Stimulated activated CD4-positive, alpha-beta T cell treated with anti-CD3 and anti-CD28 coated beads, Interleukin-1b, Interleukin-23, amount 100 ng/mL, for 48 hours (primary cell): ENCODE results near the gene SLC10A4.
"Not testable (repeated sequence)": the region's sequence is repeated elsewhere in the genome, so short reads cannot be mapped to it uniquely, and the experiment has no call there.

Experiments
- DNase-seq: peaks from one replicate; pipeline ENCODE4 v3.0.0-alpha.2; 2020

The SLC10A4 gene, protein sequence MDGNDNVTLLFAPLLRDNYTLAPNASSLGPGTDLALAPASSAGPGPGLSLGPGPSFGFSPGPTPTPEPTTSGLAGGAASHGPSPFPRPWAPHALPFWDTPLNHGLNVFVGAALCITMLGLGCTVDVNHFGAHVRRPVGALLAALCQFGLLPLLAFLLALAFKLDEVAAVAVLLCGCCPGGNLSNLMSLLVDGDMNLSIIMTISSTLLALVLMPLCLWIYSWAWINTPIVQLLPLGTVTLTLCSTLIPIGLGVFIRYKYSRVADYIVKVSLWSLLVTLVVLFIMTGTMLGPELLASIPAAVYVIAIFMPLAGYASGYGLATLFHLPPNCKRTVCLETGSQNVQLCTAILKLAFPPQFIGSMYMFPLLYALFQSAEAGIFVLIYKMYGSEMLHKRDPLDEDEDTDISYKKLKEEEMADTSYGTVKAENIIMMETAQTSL

DNA sequence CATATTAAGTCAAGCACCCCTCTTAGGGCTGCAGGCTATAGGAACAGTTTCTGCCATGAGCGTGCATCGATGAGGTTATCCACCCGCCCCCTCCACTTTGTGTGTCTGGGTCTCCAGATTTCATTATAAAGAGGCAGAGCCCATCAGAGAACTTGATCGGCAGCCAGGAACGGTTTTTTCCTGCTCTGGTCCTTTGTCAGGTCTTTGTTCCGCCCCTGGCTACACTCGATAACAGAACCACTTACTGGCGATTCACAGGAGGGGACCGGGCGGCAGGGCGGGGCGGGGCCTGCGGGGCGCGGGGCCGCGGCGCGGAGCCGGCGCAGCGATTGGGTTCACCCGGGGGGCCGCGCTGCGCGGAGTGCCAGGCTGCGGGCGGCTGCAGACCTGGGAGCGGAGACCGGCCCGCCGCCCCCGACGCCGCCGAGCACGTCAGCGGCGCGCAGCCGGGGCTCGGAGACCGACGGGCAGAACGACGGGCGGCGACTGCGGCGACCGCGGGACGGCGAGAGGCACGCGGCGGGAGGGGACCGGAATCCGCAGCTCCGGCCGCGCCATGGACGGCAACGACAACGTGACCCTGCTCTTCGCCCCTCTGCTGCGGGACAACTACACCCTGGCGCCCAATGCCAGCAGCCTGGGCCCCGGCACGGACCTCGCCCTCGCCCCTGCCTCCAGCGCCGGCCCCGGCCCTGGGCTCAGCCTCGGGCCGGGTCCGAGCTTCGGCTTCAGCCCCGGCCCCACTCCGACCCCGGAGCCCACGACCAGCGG, at the start of gene SLC10A4:
Gene SLC10A4 (plus strand): TSS at position 338 of the 771 bp plus-strand sequence. CDS start 219 bp downstream, at position 557.
- no peak for DNase-seq

DNA sequence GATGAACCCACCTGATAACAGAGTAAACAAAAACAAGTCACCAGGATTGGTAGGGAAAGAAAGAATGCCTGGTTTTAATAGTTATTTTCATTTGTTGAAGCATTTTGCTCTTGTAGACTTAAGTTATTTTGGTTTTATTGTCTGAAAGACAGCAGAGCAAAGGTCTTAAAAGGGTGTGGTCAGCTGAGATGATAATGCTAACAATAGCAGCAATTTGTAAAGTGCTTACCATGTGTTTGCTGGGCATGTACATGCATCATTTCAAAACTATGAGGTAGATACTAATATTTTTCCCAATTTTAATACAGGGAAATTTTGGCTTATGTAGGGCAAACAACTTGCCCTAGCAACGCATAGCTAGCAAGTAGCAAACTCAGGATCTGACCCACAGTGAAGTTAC, 46.8 kb upstream of the SLC10A4 start:
- no peak for DNase-seq

DNA sequence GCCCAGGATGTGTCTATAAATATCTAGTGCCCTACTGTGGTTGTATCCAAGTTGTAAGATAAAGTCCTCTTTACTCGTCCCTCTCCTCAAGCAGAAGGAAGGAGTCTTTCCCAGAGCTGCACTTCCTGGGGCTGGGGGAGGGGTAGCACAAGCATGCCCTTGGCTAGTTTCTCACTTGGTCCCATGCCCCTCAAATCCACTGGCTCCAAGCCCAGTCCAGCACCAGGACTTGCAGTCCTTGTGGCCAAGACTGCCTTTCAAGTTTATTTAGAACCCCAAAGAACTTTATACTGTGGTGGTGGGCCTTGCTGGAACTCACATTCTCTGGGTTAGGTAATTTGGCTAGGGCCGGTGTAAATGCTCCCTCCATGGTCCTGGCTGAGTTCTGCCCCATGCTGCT, 43.2 kb upstream of the SLC10A4 start:
- no peak for DNase-seq

DNA sequence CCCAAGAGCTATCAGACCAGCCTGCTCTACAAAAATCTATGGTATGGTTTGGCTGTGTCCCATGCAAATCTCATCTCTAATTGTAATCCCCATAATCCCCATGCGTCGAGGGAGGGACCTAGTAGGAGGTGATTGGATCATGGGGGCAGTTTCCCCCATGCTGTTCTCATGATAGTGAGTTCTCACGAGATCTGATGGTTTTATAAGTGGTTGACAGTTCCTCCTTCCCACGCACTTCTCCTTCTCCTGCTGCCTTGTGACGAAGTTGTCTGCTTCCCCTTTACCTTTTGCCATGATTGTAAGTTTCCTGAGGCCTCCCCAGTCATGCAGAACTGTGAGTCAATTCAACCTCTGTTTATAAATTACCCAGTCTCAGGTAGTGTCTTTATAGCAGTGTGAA, 42.2 kb upstream of the SLC10A4 start:
- not testable (repeated sequence) for DNase-seq

DNA sequence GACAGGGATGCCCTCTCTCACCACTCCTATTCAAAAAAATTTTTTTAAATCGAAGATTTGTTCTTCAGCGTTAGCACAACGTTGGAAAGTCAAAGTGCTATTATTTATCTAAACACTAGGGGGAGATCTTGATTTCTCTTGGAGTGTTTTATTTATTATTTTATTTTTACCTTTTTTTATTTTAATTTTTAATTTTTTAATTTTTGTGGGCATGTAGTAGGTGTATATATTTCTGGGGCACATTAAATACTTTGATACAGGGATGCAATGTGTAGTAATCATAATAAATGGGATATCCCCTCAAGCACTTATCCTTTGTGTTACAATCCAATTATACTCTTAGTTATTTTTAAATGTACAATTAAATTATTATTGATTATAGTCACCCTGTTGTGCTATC, 37.4 kb upstream of the SLC10A4 start:
- DNase-seq: no peak

DNA sequence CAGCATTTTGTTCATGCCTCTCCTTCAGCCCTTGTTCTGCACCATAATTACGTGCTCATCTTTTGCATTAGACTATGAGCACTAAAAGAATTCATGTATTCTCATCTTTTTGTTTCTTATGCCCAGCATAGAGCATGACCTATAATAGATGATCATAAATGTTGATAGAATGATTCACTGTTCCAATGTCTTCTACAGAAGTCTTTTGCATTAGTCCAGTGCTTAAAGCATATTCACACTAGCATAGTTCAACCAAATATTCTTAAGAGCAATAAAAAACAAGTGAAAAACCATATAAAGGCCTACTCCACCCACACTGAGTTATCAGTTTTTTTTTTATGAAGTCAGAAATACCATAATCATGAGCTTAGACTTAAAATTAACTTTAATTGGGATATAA, 36.5 kb upstream of the SLC10A4 start:
- no peak for DNase-seq

DNA sequence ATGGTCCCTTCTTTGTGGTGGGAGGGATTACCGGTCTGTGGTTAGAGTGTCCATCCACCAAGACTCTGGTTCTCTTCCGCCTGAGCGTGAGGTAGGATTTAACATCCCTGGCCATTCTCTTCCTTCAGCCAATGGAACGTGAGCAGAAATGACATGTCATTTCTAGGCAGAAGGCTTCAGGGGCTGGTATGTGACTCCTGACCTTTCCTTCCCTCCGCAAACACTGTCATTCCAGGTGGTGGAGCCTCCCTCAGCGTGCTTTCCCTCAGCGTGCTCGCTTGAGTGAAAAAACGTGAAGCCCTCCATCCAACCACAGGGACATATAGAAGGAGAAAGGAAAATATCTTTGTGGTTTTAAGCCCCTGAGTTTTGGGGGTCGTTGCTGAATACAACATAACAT, 34.0 kb upstream of the SLC10A4 start:
- no peak for DNase-seq

DNA sequence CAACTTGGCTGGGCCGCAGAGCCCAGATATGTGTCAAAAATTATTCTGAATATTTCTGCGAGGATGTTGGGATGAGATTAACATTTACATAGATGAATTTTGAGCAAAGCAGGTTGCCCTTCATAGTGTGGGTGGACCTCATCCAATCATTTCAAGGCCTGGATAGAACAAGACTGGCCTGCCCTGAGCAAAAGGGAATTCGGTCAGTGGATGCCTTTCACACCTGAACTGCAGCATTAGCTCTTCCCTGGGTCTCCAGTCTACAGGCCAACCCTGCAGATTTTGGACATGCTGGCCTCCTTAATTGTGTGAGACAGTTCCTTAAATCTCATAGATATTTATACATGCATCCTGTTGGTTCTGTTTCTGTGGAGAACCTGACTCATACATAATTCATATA, 32.4 kb upstream of the SLC10A4 start:
- no peak for DNase-seq

DNA sequence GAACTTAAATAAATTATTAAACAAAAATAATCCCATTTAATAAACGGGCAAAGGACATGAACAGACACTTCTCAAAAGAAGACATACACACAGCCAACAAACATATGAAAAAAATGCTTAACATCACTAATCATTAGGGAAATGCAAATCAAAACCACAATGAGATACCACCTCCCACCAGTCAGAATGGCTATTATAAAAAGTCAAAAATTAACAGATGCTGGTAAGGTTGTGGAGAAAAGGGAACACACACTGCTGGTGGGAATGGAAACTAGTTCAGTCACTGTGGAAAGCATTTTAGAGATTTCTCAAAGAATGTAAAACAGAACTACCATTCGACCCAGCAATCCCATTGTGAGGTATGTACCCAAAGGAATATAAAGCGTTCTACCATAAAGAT, 31.5 kb upstream of the SLC10A4 start:
- DNase-seq: not testable (repeated sequence)

DNA sequence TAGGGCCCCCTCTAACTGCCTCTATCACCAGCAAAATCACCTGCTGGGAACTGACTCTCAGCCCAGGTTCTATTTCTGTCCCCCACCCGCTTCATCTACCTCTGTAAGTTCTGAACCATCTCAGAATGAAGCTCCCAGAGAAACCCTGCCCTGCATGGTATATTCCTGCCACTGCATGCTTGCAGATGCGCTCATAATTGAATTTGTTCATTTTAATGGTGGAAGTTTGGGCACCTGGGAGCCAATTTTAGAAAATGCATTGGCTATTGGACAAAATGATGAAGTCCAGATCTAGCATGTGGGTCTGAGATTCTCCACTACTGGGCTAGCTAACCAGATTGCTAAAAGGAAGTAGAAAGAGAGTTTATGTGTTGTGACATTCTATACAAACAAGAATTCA, 28.6 kb upstream of the SLC10A4 start:
- DNase-seq: no peak

DNA sequence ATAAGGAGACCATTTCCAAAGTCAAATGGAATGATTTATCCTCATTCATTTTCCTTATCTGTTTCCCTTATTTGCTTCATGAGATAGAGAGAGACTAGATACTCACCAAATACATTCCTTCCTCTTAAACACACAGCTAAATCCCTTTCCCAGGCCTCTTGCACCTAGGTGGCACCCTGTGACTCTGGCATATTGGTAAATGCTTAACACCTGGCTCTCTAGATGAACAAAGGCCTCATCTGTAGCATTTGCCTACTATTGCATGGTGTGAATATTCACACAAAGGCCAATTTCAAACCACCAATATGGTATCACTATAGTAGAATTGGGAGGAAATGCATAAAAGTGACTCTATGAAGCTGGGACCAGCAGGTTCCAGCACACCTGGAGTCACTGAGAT, 22.1 kb upstream of the SLC10A4 start:
- DNase-seq: no peak

DNA sequence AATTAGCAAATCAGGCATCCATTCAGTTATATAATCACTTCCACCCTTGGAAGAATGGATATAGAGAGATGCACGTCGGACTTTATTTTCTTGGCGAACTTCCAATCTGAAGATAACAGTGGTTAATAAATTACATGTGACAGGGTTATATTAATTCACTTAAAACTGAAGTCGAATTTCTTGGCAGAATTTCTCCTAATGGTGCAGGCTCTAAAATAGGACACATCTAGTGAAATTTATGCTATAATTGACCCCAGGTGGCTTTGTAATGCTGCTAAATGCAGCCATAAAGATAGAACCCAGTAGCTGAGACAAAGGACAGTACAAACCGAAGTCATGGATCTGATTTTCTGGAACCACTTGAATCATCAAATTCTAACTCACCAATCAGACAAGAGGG, 20.8 kb upstream of the SLC10A4 start:
- no peak for DNase-seq

DNA sequence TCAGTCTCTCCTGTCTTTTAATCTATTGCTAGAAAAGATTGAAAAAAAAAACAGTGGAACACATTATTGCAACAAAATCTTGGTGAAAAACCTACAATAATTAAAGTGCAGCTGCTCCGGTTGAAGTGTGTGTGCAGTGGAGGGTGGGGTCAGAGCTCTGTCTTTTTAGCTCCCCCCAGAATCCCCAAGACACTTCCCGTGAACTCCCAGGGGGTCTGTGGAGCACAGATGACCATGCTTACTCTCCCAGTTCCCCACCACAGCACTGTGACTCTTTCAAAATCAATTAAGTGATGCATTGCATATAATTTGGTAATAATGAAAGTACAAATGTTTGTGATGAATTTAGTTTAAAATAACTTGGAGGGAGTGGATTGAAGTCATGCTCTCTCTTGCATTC, 15.7 kb upstream of the SLC10A4 start:
- DNase-seq: no peak

DNA sequence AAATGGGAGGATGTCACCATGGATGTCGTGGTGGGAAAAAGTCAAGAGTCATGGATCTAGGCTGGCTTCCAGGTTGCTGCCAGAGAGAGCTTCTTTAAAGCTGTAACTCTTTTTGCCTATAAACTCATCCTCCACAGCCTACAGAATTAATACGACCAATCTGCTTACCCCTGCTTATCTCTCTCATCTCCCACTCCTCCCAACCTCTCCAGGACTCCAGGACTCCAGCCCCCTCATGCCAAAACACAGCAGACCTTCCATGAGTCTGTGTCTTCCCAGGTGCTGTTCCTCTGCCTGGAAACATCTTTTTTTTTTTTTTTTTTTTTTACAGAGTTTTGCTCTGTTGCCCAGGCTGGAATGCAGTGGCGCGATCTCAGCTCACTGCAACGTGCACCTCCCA, 15.3 kb upstream of the SLC10A4 start:
- no peak for DNase-seq

DNA sequence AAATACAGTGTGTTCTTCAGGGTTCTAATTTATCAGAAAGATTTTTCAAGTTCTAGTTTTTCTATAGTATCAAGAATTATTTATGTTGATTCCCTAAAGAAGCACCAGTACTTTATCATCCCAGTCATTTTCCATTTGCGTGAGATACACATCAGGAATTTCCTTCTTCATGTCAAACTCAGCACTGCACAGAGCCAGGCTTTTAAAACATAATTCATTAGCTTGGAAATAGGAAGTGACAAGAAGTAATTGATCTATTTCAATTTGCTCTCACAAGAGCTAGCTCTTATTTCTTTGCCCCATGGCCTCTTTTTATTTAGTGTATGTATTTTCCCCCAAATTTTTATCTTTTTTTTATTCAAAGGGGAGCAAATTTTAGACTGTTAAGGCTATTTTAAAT, 13.0 kb upstream of the SLC10A4 start:
- DNase-seq: no peak

DNA sequence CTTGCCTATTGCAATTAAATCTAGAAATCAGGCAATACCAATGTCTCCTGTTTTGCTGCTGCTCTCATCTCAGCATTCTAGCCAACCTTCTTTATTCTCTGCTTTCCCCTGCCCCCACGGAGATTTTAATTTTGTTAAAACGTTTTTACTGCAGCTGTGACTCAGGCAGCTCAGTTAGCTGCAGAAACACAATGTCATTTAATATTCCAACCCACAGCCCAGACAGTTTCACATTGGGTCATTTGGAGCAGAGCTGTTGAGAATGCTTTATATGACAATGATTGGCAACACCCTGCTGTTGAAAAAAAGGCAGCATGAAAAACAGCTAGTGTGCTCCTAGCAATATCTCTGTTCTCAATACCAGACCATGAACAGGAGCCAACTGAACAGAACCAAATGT, 12.6 kb upstream of the SLC10A4 start:
- DNase-seq: no peak

DNA sequence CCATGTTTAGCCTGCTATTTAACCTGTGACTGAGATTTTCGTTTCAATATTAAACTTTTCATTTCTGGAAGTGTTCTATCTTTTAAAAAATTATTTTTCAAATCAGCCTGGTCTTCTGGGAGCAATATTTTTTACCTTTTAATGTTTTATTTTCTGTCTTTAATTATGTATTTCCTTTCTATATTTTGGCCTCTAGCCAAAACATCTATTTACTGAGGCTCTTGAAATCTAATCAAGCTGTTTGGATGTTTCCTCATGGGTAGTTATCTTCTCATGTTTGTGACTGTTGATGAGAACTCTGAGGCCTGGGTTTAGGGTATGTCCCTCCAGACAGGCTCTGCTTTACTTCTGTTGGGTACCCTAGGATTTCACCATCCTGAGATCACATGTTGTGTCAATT, 10.3 kb upstream of the SLC10A4 start:
- DNase-seq: no peak

DNA sequence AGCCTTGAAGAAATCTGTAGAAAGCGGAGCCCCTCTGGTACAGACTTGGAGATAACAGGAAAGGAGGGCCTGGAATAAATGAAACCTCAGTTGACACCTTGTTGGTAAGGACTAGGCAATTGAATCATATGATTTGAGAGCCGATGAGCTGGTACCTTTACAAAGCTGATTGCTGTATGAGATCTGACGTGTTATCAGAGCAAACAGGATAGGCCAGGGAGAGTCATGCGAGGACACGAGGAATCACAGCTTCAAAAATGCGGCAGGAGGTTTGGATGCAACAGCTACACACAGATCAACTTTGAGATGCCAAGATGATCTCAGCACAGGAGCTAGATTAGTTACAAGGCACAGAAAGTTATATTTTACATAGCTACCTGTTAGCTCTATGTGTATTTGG, 7.4 kb upstream of the SLC10A4 start:
- no peak for DNase-seq

DNA sequence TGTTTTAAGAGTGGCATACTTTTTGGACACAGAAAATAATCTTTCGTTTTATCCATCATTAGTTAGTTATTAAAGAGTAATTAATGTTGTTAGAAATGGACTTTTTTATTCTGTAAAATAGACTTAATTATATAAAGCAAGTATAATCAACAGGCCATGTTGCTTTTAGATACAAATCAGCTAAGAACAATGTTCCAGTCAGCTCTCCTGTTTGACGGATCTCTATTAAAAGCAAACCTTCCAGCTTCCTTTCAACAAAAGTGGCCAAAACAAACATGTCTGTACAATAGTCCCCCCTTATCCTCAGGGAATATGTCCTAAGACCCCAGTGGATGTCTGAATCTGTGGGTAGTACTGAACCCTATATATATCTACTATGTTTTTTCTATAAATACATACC, 4.9 kb upstream of the SLC10A4 start:
- DNase-seq: no peak

DNA sequence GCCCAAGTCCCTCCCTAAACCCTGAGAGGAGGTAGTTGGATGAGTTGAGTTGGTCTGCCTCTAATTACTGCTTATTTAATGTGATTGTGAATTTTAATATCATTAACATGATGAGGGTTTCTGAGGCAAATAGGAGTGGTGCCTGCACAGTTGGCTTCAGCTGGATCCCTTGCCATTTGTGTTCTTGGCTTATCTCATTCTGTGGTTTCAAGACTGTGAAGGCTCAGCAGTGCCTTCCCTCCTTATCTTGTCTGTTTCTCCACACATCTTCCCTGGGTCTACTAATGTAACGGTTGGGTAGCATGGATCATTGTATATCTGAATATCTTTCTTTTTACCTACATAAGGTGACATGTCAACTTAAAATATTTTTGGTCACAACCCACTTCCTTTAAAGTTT, 1.6 kb upstream of the SLC10A4 start:
- no peak for DNase-seq

DNA sequence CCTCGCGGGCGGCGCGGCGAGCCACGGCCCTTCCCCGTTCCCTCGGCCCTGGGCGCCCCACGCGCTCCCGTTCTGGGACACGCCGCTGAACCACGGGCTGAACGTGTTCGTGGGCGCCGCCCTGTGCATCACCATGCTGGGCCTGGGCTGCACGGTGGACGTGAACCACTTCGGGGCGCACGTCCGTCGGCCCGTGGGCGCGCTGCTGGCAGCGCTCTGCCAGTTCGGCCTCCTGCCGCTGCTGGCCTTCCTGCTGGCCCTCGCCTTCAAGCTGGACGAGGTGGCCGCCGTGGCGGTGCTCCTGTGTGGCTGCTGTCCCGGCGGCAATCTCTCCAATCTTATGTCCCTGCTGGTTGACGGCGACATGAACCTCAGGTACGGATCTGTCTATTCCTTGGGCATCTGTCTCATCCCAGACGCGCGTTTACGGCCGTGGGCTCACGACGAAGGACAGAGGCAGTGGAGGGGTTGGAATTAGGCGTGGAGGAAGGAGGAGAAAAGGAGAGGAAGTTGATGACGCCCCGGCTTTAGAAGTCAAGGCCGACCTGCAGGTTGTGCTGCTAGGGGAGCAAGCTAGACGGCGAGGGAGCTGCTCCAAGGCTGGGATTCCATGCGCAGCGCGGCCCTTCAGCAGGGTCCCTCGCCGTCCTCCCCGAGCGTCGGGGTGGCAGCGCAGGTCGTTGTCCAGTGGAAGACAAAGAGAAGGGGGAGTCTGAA, 792 bp downstream of the SLC10A4 start:
- DNase-seq: no peak

DNA sequence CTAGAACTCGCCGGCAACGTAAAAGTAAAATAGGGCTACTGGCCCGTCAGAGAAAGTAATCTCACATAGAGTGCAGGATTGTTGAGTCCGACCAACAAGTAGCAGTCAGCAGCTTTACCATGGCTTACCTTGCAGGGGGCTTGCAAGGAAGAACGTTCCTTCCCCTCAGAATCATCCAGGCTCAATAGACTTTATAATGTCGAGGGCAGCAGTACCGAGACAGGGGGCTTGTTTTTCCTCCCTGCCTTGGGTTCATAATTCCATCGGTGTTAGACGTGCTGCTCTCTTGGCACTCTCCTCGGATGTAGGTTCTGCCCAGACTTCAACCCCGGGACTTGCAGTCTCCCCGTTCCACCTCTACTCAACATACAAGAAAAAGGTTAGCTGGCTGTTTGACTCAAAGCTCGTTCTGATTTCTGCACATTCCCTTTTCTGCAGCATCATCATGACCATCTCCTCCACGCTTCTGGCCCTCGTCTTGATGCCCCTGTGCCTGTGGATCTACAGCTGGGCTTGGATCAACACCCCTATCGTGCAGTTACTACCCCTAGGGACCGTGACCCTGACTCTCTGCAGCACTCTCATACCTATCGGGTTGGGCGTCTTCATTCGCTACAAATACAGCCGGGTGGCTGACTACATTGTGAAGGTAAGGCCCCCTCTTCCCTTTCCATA, 1.5 kb downstream of the SLC10A4 start:
- no peak for DNase-seq

DNA sequence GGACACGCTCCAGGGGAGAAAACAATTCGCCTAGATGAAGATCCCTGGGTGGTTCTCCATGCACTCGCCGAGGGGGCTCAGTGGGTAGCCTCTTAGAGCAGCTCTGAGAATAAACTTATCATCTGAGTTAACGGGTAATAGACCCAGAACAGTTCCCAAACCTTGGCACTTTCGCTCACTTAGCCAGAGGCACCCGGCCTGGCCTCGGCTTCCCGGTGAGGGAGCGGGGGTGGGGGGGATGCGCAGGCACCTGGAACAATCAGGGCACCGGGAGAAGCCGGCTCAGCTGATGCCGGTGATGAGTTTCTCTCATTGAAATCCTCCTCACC, 6.5 kb downstream of the SLC10A4 start:
- DNase-seq: no peak
